Kidney capillary endothelial cell (primary cell): Measurements from ENCODE around the gene PPP1R37.

ENCODE experiments used
- DNase-seq: peaks from one replicate; pipeline ENCODE4 v3.0.0-alpha.2; 2018; ENCODE audit warnings: low spot score

The PPP1R37 gene

GRCh38 chr19:45092747-45093678 lies at the start of gene PPP1R37:
TSS of gene PPP1R37 (plus strand) at chr19:45093179. CDS start at chr19:45093326, 147 bp downstream.
- DNase-seq: peak; percentile 93

GRCh38 chr19:45045671-45046353 lies 47.2 kb upstream of the PPP1R37 start:
- DNase-seq: no peak

DNA sequence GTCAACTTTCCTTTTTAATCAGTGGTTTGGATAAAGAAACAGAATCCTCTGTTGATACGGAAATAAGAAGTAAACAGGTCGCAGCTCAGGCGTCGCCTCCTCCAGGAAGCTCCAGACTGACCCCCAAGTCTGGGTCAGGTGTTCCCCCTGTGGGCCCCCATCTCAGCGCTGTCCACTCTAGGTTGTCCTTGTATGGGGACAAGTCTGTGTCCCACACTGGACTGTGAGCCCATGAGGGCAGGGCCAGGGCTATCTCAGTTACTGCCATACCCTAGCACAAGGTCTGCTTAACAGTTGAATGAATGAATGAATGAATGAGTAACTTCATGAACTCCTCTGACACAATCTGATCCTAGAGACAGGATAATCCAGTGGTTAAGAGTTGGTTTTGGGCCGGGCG lies 46.6 kb upstream of the PPP1R37 start:
- no peak for DNase-seq

DNA sequence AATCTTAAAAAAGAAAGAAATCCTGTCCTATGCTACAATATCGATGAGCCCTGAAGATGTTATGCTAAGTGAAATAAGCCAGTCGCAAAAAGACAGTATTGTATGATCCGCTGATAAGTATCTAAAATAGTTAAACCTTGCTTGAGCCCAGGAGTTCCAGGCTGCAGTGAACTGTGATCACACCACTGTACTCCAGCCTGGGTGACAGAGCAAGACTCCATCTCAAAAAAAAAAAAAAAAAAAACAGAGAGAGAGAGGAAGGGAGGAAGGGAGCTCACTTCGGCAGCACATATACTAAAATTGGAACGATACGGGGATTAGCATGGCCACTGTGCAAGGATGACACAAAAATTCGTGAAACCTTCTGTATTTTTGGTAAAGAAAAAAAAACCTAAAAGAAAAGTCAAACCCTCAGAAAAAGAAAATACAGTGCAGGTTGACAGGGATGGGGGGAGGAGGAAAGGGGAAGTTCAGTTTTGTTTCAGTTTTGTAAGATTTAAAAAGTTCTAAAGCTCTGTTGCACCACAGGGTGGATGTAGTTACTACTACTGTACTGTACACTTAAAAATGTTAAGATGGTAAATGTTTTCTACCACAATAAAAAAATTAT lies 45.7 kb upstream of the PPP1R37 start:
- no peak for DNase-seq

GRCh38 chr19:45049073-45049736 lies 43.8 kb upstream of the PPP1R37 start:
- DNase-seq: no peak

- DNase-seq: no peak
Observed at GRCh38 chr19:45050036-45050435, 42.9 kb upstream of the PPP1R37 start.

DNA sequence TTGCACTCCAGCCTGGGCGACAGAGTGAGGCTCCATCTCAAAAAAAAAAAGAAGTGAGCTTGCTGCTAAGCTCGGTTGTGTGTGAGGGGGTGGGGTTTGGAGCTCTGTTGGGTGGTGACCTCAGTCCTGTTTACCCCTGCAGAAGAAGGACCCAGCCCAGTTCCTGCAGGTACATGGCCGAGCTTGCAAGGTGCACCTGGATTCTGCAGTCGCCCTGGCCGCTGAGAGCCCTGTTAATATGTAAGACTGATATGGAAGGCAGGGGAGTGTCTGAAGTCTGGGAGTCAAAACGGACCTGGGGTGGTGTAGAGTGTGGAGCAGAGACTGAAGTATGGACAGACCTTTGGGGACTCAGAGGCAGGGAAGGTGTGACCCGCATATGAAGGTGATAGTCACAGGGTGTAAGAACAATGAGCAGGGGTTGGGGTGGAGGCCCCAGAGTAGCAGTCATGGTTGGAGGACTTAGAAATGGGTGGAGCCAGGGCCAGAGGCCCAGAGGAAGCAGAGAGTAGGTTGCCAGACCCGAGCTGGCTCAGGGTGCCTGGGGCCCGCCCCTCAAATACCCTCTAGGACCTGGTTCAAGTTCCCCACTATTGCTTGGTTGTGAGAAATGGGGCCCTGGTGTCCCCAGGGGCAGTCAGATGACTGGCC lies 40.9 kb upstream of the PPP1R37 start:
- no peak for DNase-seq

- DNase-seq: no peak
Observed at GRCh38 chr19:45056831-45057230, 36.1 kb upstream of the PPP1R37 start.

DNA sequence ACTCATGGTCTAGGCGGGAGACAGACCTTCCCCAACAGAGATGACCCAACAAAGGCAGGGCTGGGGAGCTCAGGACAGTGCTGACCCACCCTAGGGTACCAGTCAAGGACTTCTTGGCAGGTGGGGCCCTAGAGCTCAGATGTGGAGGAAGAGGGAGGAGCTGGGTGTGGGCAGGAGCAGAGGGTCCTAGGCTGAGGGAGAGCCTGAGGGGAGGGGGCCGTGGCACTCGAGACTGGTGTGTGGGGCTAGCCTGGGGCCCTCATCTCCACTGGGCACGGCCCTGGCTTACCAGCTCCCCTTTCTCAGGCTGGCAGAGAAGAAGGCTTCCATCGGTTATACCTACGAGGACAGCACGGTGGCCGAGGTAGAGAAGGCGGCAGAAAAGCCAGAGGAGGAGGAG lies 35.5 kb upstream of the PPP1R37 start:
- DNase-seq: no peak

DNA sequence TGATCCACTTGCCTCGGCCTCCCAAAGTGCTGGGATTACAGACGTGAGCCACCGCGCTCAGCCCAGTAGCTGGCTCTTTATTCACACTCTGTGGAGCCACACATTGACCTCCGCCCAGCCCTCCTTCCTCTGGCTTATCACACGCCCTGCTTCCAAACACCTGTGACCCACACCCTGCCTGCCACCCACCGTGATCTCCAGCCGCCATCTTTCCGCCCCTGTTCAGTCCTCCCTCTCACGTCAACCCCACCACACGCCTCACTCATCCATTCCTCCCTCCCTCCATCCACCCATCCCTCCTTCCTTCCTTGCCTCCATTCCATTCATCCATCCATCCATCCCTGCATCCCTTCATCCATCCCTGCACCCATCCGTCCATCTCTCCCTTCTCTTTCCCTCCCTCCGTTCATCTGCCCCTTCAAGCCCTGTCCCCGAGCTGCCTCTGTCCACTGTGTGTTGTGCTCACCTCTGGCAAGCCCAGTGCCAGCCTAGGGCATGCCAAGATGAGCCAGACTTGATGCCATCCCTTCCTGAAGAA lies 34.3 kb upstream of the PPP1R37 start:
- DNase-seq: no peak

DNA sequence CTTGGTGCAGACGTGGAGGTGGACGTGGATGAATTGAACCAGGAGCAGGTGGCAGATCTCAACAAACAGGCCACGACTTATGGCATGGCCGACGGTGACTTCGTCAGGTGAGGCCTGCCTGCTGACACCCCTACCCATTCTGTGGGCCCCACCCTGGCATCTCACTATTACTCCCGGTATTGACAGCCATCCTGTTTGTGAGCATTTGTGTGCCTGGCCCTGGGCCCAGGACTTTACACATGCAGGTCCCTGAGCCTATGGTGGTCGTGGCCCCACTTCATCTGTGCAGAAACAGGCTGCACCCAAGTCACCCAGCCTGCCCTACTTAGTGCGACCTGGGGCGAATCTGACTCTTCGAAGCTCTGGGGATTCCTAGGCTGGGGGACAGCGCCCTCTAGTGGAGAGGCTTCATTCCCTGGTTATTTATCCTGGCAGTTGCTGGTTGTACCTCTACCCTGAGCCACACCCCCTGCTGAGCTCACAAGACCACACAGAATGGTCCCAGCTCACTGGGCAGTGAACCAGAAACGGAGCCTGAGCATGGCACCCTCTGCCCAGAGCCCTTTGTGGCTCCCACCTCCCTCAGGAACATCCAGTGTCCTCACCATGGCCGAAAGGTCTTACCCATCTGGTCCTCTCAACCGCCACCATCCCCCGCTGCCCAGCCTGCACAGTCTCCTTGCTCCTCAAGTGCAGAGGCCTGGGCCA lies 33.6 kb upstream of the PPP1R37 start:
- DNase-seq: peak; percentile 66

DNA sequence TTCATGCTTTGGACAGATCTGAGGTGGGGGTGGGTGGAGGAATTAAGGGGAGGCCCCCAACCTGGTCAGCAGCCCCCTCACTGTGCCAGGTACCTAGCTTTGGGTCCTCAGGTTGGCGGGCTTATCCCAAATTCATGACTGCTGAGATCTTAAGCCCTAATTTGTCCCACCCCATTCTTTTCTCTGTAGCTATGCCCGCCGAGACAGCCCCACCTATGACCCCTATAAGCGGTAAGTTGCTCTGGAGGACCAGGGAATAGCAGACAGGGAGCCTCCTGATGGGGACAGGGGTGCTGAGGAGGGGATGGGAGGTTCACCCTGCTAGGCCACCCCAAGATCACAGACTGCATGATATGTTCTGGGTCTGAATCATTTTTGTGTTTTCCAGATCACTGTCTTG lies 31.0 kb upstream of the PPP1R37 start:
- no peak for DNase-seq

GRCh38 chr19:45063851-45064801 lies 28.9 kb upstream of the PPP1R37 start:
- no peak for DNase-seq

GRCh38 chr19:45066921-45067661 lies 25.9 kb upstream of the PPP1R37 start:
- no peak for DNase-seq

GRCh38 chr19:45068041-45068440 lies 24.9 kb upstream of the PPP1R37 start:
- no peak for DNase-seq

- DNase-seq: no peak
Observed at GRCh38 chr19:45069056-45069455, 23.9 kb upstream of the PPP1R37 start.

DNA sequence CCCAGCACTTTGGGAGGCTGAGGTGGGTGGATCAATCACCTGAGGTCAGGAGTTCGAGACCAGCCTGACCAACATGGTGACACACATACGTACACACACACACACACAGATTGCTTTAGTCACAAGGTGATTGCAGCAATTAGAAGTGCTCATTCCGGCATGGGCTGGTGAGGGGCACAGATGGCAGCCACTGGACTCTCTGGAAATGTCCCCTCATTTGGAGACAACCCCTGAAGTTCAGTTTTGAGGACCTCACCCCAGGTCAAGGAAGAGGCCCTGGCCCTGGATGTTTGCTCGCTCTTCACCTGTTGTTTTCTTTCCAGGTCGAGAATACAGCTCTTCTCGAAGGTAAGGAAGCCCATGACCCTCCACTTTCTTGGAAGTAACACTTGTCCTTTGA lies 22.8 kb upstream of the PPP1R37 start:
- no peak for DNase-seq

DNA sequence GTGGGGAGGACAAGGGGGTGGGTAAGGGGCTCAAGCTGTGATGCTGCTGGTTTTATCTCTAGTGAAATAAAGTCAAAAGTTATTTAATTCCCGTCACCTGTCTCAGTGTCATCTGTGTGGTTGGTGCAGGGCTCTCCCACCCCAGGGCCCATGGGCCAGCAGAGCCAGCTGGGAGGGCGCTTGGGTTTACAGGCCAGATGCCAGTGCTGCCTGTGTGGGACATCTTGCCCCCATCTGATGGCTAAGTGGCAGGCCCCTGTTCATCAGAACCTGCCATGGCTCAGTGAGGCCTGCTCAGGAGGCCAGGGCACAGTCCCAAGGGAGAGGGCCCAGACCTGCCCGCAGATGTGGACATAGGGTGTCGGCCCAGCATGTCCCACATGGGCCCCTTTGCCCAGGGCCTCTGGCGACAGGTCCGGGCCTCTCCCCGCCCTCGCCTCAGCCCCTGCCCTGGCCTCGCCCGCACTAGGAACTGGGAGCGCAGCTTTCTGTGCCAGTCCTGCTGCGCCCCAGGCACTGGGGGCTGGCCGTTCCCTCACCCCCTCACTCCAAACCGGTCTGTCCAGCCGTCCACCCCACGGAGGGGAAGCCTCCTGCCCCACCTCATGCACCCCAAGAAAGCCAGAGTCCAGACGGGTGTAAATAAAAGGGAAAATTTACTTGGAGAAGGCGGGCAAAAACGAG lies 22.0 kb upstream of the PPP1R37 start:
- no peak for DNase-seq
